GM21737 (cell line): Measurements from ENCODE around the gene ENPP1.
A peak's percentile ranks its signal among the peaks of the same experiment; 100 is the strongest.
"Not testable (repeated sequence)": the region's sequence is repeated elsewhere in the genome, so short reads cannot be mapped to it uniquely, and the experiment has no call there.

Experiments
- ATAC-seq: cut with Tn5 transposase; IDR thresholded peaks from one replicate; pipeline ENCODE4 v1.9.1; 2021; ENCODE audit warnings: mild to moderate bottlenecking, moderate library complexity; ENCODE audit not compliant: unreplicated experiment

ENPP1 gene

DNA sequence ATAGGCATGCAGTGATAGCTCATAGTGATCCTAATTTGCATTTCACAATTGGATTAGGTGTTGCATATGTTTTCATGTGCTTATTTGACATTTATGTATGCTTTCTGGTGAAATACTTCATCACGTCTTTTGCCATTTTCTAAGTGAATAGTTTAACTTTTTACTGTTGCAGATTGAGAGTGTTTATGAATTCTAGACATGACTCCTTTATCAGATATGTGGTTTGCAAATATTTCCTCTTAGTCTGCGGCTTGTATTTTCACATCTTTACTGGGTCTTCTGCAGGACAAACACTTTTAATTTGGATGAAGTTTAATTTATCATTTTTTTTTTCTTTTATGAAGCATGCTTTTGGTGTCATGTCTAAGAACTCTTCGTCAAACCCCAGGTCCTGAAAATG, 104.1 kb downstream of the ENPP1 start:
- ATAC-seq = no peak

DNA sequence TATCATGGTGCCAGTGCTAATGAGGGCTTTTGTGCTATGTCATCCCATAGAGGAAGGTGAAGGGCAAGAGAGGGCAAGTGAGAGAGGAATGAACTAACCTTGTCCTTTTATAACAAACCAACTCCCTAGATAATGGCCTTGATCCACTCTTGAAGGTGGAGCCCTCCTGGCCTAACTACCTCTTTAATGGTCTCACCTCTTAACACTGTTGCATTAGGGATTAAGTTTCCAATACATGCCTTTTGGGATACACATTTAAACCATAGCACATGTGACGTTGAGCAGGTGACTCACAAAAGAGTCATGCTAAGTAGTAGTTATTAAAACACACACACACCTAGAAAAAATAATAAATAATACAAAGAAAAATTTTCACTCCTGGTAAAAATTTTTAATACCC, 106.4 kb downstream of the ENPP1 start:
- no peak for ATAC-seq

DNA sequence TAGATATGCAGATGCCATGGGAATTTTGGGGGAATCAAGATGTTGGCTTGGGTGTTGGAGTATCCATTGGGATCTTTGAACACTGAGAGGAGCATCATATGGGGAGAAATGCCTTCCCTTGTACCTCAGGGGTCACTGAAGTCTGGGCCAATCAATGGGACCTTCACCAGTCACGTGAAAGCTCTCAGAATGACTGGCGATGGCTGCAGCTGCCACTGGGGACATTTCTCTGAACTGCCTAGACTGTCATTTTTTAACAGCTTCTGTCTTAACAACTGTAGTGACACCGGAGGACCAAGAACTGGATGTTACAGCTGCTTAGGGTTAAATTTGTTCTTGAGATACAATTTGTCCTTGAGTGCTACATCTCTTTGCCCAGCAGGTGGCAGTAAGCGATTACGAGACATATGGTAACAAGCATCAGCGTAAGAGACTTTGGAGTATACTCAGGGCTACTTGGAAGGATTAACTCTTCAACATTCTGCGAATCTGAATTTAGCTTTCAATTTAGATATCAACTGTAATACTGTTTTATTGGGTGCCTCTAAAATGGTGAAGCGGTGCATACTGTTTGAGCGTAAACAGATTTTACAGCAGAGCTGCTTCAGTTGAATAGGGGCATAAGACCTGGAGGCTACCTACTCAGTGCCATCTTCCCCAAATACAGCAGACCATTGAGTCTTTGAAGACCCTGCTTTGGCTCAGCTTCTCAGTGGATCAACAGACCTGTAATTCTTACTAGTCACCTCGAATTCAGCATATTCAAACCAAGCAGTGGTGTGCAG, 107.3 kb downstream of the ENPP1 start:
- peak; percentile 88 for ATAC-seq

DNA sequence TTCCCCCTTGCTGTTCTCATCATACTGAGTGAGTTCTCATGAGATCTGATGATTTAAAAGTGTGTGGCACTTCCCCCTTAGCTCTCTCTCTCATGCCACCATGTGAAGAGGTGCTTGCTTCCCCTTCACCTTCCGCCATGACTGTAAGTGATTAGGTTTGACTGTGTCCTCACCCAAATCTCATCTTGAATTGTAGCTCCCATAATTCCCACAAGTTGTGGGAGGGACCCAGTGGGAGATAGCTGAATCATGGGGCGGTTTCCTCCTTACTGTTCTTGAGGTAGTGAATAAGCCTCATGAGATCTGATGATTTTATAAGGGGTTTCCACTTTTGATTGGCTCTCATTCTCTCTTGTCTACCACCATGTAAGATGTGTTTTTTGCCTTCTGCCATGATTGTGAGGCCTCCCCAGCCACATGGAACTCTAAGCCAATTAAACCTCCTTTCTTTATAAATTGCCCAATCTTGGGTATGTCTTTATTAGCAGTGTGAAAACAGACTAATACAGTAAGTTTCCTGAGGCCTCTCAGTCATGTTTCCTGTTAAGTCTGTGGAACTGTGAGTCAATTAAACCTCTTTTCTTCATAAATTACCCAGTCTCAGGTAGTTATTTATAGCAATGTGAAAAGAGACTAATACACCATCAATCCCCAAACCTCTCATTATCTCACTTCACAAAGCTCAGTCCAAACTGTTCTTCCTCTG, 108.4 kb downstream of the ENPP1 start:
- ATAC-seq = not testable (repeated sequence)

DNA sequence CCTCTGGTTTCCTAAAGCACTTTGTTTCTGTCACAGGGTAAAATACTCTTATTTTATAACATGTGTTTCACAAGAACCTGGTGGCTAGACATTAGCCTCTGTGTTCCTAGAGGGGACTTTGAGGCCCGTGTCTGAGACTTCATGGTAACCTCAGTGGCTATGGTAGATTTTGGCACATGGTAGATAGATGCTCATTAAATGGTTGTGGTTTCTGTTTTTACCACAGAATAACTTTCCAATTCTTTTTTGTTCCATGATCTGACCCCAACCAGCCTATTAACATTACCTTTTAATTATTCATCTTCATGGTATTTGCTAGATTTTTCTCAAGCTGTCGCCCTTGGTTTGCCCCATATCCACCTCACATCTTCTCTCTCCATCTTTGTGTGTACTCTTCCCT, 109.0 kb downstream of the ENPP1 start:
- no peak for ATAC-seq

DNA sequence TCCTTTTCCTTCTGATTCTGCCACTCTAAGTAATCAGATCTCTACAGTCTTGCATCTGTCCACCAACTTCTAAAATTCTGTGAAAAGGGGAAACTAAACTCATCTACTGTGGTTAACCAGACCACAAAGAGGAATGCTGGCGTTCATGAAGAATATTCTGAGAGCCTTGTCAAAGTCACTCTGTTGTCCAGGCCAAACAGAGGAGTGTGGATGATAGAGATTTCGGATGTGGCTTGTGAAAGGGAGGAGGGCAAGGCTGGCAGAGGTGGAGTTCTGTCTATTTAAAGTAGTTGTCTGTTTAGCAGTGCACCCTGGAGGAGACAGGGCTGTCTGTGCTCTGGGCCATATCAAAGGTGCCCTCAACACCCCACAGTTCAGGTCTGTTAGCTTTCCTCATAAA, 109.5 kb downstream of the ENPP1 start:
- no peak for ATAC-seq

DNA sequence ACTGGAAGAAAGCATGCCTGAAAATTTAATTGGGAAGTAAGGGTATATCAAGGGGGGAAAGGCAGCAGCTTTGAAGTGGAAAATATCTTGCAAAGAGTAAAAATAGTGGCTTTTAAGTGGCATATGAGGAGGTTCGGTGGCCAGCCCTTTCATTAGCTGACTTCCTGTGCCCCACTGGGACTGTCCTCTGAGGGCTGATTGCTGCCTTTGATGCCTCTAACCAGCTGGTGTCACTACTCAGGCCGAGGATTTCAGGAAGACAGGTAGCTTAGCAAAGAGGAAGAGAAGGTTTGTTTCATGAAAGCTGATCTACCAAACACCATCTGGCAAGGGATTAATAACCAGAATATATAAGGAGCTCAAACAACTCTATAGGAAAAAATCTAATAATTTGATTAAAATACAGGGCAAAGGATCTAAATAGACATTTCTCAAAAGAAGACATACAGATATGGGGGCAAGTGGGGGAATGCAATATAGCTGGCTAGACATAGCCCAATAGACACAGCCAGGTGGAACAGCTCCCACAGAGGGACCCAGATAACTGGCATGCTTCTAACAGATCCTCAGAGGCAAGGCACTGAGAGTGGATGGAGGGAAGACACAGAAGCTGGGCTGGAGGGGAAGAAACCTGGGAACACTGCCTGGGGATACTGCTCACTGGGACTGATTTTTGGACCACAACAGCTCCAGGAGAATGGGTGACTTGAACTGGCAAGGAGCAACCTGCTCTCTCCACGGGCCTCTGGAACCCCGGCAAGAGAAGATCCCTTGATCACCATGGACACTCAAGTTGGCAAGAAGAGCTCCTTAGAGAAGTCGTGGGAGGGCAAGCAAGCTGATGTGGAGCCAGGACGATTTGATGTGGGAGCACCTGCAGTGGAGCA, 110.2 kb downstream of the ENPP1 start:
- ATAC-seq = no peak

DNA sequence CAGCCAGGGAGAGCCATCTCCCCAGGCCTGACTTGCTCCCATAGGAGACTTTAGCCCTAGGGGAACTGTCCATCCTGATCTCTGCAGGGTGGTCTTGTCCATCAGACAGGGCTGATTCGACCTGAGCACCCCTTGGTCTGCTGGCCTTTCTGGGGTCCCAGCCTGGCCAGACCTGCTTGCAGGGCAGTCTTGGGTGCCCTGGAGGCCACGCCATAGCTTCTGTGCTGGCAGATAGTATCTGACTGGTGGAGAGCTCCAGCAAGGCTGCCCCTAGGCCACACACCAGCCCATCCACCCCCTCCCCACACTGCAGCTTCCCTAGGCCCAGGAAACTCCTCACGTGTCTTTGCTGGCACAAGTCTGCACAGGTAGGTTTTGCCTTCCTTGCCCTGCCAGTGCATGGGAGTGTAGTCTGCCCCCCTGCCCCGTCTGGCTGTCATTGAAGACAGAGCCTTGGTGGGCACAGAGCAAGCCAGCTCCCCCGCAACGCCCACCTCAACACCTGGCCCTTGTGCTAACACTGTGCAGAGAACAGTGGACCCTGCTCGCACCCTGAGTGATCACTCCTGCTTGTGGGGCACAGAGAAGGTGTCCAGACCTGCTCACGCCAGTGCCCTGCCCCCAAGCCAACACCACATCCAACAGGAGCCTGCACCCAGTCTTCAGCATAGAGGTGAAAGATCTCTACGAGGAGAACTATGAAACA, 111.0 kb downstream of the ENPP1 start:
- no peak for ATAC-seq

DNA sequence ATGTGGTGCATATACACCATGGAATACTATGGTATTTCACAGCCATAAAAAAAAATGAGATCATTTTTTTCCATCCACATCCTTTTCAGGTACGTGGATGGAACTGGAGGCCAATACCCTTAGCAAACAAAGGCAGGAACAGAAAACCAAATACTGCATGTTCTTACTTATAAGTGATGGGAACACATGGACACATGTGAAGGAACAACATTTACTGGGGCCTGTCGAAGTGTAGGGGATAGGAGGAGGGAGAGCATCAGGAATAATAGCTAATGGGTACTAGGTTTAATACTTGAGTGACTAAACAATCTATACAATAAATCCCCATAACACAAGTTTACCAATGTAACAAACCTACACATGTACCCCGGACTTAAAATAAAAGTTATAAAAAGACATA, 112.8 kb downstream of the ENPP1 start:
- no peak for ATAC-seq

DNA sequence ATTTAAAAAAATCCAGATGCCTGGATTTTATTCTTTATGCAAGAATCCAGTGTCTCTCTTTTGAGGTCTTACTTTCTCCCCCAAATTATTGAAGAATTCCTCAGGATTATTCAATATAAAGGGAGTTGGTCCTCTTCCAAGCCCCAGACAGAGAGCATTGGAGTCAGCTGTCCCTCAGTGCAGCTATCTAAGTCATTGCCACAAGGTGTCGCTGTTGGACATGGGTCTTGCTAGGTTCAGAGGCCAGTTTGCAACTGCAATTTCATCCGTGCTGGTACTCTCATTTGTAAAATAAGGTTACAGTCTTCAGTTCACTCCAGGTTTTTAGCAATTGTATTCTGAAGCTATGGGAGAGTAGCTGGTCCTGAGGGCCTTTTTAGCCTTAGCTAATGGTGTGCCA, 115.5 kb downstream of the ENPP1 start:
- no peak for ATAC-seq

DNA sequence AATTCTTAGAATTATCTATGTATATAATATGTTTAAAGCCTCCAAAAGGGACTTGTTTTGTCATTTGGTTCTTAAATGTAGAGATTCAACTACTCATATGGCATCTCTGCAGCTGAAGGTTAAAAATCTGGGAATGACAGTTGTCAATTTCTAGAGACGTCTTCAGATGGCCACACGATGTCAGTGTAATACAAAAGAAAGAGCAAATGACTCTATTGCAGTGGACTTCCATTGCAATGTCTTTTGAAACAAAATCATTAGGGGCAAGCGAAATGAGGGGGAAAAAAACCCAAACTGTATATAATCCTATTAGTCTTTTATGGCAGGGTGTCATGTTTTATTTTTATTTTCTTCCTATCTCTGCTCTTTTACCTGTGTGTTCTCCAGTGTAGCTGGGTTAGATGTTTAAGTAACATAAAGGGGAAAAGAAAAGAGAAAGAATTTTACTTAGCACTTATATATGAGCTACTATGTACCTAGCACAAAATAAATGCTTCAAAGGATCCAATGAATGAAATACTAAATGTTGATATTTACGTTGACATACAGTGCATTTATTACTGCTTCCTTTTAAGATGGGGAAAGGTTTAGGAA, 117.2 kb downstream of the ENPP1 start:
- no peak for ATAC-seq

DNA sequence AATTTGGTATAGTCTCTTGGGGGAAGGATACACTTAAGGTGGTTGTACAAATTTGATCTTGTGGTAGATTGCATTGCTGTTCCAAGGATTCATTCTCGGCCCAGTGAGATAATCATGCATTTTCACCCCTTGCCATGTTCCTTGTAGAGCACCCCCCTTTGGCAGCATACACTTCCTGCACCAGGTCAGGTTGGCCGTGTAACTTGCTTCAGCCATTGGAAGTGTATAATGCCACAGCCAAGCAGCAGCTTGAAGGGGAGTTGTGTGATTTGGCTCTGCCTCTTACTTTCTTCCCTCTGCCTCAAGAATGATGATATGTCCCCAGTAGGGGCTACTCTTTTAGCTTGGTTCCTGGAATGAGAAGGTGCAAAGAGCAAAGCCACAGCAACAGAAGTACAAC, 121.4 kb downstream of the ENPP1 start:
- no peak for ATAC-seq

DNA sequence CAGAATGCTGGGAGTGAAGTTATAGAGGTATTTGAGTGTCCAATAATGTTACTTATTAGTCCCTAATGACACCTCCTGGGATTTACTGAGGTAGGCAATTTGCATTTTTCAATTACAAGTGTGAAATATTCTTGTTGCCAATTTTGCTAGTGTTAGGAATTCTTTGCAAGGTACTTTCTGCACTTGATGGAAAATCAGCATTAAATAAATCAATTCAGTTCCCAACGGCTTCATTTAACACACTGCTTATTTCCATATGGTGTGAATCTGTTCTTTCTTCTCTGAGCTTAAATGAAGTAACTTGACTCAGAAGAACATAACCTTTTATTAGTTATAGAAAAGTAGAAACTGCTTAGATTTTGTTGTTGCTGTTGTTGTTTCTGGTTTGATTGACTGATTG, 122.2 kb downstream of the ENPP1 start:
- ATAC-seq = no peak

DNA sequence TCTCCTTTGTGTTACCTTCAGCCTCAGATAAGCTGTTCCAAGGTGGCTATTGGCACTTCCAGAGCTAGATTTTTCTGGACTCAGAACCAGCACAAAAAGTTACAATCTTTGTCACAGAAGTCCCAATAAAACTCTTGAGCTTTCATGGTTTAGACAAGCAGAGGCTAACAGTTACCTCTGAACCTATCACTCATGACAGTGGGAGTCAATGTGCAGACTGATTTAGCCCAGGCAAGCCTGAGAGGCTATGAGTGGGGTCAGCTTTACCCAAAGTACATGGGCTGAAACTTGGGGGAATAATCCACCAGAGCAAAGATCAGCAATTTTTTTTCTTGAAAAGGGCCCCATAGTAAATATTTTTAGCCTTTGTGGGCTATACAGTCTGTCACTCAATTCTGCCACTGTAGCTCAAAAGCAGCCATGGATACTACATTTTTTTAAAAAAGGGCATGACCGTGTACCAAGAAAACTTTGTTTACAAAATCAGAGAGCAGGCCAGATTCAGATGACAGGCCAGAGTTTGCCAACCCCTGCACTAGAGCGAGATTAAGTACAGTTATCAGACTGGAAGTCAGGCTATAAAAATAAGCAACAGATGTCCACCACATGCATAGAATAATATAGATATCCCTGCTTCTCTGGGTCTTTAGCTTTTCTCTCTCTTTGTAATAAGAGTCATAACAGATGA, 123.4 kb downstream of the ENPP1 start:
- no peak for ATAC-seq

DNA sequence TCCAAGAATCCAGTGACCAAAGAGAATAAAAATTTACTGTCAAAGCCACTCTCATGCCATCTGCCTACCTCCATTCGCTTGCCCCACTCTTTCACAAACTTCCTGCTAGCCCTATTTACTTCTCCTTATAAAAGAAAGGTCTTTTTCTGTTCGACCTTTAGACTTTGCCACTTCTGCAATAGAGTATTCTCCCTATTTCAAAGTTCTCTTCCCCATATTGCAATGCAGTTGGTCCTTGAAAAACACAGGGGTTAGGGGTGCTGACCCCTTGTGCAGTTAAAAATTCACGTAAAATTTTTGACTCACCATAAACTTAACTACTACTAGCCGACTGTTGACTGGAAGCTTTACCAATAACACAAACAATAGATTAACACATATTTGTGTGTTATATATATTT, 128.3 kb downstream of the ENPP1 start:
- ATAC-seq = no peak

DNA sequence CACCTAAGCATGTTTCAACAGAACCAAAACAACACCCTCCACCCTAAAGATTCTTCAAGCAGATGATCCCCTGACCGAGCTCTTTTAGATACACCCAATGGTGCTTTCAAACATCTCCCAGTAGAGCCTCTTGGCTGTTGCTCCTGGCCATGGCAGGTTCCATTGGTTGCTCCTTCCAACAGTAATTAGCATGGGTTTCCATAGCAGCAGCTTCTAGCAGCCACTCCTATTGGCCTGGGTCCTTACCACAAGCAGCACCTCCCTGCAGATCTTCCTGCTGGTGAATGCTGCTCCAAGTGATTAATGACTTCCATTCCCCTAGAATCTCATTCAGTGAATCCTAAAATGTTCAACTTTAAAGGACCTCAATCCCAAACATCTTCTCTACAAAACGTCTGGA, 129.4 kb downstream of the ENPP1 start:
- no peak for ATAC-seq

DNA sequence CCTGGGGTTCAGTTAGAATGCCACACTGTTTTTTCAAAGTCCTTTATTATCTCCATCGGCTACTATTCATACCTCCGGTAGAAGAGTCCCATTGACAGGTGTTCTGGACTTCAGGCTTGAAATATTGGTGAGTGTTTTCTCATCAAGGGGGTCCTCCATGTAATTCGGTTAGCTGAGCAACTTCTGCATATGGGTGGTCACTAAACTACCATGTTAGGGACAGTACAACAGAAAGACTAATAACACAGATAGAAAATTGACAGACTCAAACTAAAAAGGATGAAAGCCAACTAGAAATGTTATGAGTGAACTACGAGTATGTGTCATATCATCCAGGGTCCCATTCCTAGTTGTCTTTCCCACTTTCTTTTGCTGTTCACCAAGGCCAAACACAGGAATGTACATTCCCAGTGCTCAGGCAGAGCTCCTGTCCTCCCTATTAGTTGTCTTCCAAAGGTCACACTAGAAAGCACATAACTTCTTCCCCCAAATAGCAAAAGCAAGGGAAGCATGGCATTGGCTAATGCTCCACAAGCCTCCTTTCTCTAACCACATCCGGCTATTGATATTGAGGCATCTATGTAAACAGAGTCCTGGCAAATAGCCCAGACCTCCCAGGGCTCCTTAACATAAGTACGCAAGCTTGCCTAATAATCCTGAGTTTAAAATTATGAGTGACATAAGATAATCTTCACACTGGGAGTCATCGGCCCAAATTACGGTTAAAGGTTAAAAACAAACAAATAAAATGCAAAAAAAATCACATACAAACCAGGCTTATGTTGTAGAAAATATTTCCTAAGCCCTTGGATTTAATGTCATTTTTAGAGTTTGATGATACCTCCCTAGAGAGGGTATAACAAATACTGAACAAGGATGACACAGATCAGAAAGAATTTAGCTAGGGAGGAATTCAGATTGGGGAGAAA, 130.1 kb downstream of the ENPP1 start:
- ATAC-seq = no peak
